ENCODE results near the gene CADM2. TPM values are rescaled to one million over a fixed set of nuclear protein-coding genes. Genes with fewer than 3 reads are reported as not detected.

CADM2 gene
- total RNA-seq, 1 experiment from 2014 or later = not detected

DNA sequence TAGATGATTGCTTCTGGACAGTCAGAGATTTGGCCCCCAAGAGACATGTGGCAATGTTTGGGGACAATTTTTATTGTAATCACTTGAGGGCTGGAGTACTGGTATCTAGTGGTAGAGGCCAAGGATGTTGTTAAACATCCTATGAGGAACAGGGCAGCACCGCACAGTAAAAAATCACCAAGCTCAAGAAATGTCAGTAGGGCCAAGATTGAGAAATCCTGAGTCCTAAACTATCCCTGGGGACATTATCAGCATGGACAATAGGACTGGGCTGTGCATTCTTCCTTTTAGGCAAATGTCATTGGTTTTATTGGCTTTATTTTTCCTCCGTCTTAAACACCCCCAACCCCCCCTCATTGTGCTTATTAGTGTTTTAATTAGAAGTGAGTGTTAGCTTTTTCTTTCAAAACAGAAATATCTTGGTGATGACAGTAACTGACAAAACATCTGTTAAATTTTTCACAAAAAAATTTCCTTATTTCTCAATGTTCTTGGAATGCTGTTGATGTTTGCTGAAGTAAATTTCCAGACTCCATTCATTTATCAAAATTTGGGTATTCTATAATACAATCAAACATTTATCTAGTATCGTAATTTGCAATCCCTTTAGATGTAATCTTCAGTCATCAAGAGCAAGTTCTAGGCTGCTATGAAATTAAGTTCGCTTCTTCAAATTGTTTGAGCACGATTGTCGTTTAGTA lies 1087.8 kb downstream of the CADM2 start:
- Histone ChIP-seq H3K27ac (ENCODE audit: low read length) (no peak overlapping the region), H3K36me3 (ENCODE audit: insufficient read depth, low read length) (no peaks in the 10 kb centered on the region), H2AFZ (ENCODE audit: low read length) (no peak overlapping the region), H3K4me1 (ENCODE audit: low read length) (no peaks in the 10 kb centered on the region), H3K9me2 (replicated peaks; ENCODE audit: insufficient read depth, low read length) (no peaks in the 10 kb centered on the region), H3K9me3 (ENCODE audit: low read length) (peaks cover 13% of the 10 kb centered on the region), H3K27me3 (ENCODE audit: low read length) (no peaks in the 10 kb centered on the region), H4K20me1 (ENCODE audit: insufficient read depth, low read depth, low read length) (no peaks in the 10 kb centered on the region), H3K4me3 (ENCODE audit: low read length) (no peak overlapping the region), H3K4me2 (ENCODE audit: low read depth, low read length, poor library complexity, severe bottlenecking) (no peak overlapping the region), H3K79me2 (ENCODE audit: low read length) (no peaks in the 10 kb centered on the region), H3K9ac (ENCODE audit: low read length) (no peak overlapping the region)
- no peak for DNase-seq

DNA sequence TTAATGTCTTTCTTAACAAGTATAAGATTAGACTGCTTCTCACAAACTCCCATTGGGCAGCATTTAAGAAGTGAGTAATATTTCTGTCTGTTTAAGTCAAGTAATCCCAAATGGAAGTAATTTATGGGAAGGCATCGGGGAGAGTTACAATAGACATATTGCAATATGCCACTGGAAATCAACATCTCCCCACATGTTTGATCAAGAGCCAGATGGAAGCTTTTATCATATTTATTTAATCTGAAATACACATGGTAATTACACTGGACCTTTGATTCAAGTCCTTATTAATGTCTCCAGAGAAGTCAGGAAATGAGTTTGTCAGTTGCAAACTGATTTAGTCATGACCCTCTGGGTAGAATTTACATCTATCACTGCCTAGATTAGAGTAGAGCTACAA lies 1088.4 kb downstream of the CADM2 start:
- Histone ChIP-seq H3K9me2 (replicated peaks; ENCODE audit: insufficient read depth, low read length) (no peaks in the 10 kb centered on the region), H3K9me3 (ENCODE audit: low read length) (peaks cover 13% of the 10 kb centered on the region), H3K4me3 (ENCODE audit: low read length) (no peak overlapping the region), H3K27ac (ENCODE audit: low read length) (no peak overlapping the region), H3K36me3 (ENCODE audit: insufficient read depth, low read length) (no peaks in the 10 kb centered on the region), H3K4me2 (ENCODE audit: low read depth, low read length, poor library complexity, severe bottlenecking) (no peak overlapping the region), H4K20me1 (ENCODE audit: insufficient read depth, low read depth, low read length) (no peaks in the 10 kb centered on the region), H2AFZ (ENCODE audit: low read length) (no peak overlapping the region), H3K4me1 (ENCODE audit: low read length) (no peaks in the 10 kb centered on the region), H3K79me2 (ENCODE audit: low read length) (no peaks in the 10 kb centered on the region), H3K9ac (ENCODE audit: low read length) (no peak overlapping the region), H3K27me3 (ENCODE audit: low read length) (no peaks in the 10 kb centered on the region)
- DNase-seq = no peak

DNA sequence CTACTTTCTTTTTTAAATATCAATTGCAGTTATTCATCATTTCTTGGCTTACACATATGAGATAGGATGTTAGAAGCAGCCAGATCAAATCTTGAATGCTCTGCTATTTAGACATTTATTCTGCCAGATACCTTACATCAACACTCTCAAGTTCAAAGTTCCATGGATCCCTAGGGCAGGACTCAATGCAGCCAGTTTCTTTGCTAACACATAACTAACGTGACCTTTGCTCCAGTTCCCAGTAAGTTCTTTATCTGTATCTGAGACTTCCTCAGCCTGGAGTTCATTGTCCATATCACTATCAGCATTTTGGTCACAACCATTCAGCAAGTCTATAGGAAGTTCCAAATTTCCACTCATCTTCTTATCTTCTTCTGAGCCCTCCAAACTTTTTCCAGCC lies 1092.3 kb downstream of the CADM2 start:
- Histone ChIP-seq H3K79me2 (ENCODE audit: low read length) (no peaks in the 10 kb centered on the region), H2AFZ (ENCODE audit: low read length) (no peak overlapping the region), H4K20me1 (ENCODE audit: insufficient read depth, low read depth, low read length) (no peaks in the 10 kb centered on the region), H3K4me2 (ENCODE audit: low read depth, low read length, poor library complexity, severe bottlenecking) (no peak overlapping the region), H3K9me2 (replicated peaks; ENCODE audit: insufficient read depth, low read length) (no peaks in the 10 kb centered on the region), H3K27me3 (ENCODE audit: low read length) (no peaks in the 10 kb centered on the region), H3K9ac (ENCODE audit: low read length) (no peak overlapping the region), H3K36me3 (ENCODE audit: insufficient read depth, low read length) (no peaks in the 10 kb centered on the region), H3K9me3 (ENCODE audit: low read length) (peaks cover 16% of the 10 kb centered on the region), H3K4me1 (ENCODE audit: low read length) (no peaks in the 10 kb centered on the region), H3K27ac (ENCODE audit: low read length) (no peak overlapping the region), H3K4me3 (ENCODE audit: low read length) (no peak overlapping the region)
- DNase-seq = no peak

DNA sequence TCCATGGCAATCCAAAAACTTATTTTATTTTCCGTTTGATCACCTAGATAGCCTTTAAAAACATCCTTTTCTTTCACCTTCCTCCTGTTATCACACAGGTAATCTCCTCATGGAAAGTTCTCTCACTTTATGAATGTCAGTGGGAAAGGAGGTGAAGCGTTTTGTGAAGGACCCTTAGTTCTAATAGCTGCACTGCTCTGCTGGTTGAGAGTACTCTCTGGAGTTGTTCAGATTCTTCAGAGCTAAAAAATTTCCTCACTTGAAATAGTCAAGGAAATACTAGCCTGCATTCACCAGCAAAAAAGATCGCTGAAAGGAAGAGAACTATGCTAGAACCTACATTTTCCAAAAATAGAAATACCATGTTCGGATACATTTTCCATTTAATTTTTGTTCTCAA lies 1097.2 kb downstream of the CADM2 start:
- Histone ChIP-seq H3K79me2 (ENCODE audit: low read length) (no peaks in the 10 kb centered on the region), H3K36me3 (ENCODE audit: insufficient read depth, low read length) (no peaks in the 10 kb centered on the region), H3K27ac (ENCODE audit: low read length) (no peak overlapping the region), H3K4me2 (ENCODE audit: low read depth, low read length, poor library complexity, severe bottlenecking) (no peak overlapping the region), H4K20me1 (ENCODE audit: insufficient read depth, low read depth, low read length) (no peaks in the 10 kb centered on the region), H3K9me2 (replicated peaks; ENCODE audit: insufficient read depth, low read length) (no peaks in the 10 kb centered on the region), H3K4me3 (ENCODE audit: low read length) (no peak overlapping the region), H3K9ac (ENCODE audit: low read length) (no peak overlapping the region), H2AFZ (ENCODE audit: low read length) (no peak overlapping the region), H3K4me1 (ENCODE audit: low read length) (no peaks in the 10 kb centered on the region), H3K9me3 (ENCODE audit: low read length) (peaks cover 22% of the 10 kb centered on the region), H3K27me3 (ENCODE audit: low read length) (no peaks in the 10 kb centered on the region)
- no peak for DNase-seq

DNA sequence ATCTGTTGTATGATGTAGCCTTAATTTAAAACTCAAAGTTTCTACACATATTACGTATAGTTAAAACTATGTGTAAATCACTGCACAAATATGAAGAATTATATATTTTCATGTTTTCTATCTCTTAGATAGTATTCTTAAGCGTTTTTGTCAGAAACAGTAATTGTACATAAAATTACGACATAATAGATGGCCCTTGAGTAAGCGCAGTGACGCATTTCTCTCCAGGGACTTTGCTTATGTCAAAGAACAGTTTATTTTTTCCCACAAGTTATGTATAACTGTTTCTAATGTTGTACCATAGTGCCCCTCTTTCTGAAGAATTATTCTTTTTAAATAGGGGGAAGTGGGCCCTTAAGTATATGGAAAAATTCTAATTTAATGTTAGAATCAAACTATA lies 1098.2 kb downstream of the CADM2 start:
- Histone ChIP-seq H3K9ac (ENCODE audit: low read length) (no peak overlapping the region), H2AFZ (ENCODE audit: low read length) (no peak overlapping the region), H3K9me3 (ENCODE audit: low read length) (peaks cover 22% of the 10 kb centered on the region), H3K4me1 (ENCODE audit: low read length) (no peaks in the 10 kb centered on the region), H3K4me2 (ENCODE audit: low read depth, low read length, poor library complexity, severe bottlenecking) (no peak overlapping the region), H3K36me3 (ENCODE audit: insufficient read depth, low read length) (no peaks in the 10 kb centered on the region), H4K20me1 (ENCODE audit: insufficient read depth, low read depth, low read length) (no peaks in the 10 kb centered on the region), H3K79me2 (ENCODE audit: low read length) (no peaks in the 10 kb centered on the region), H3K27ac (ENCODE audit: low read length) (no peak overlapping the region), H3K4me3 (ENCODE audit: low read length) (no peak overlapping the region), H3K9me2 (replicated peaks; ENCODE audit: insufficient read depth, low read length) (no peaks in the 10 kb centered on the region), H3K27me3 (ENCODE audit: low read length) (no peaks in the 10 kb centered on the region)
- no peak for DNase-seq

DNA sequence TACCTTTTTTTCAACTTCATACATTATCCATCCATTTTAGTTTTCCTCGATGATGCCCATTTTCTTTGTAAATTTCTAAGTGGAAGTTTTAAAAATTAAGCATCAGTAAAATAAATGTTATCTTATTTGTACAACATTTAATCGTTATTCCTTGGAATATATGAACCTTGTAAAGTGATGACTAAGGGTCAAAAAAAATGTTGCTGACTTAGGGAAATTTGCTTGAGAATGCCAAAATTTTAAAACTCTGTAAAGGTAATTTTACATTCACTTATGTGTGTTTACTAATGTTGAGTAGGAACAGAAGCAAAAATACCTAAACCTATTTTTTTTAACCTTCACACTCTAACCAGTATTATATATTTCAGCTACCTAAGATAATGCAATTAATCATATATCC lies 1115.0 kb downstream of the CADM2 start:
- Histone ChIP-seq H3K9me3 (ENCODE audit: low read length) (peaks cover 23% of the 10 kb centered on the region; the same call in 1 of the 2 replicates), H3K79me2 (ENCODE audit: low read length) (no peaks in the 10 kb centered on the region), H3K9ac (ENCODE audit: low read length) (no peak overlapping the region), H3K4me3 (ENCODE audit: low read length) (no peak overlapping the region), H3K27ac (ENCODE audit: low read length) (no peak overlapping the region), H3K27me3 (ENCODE audit: low read length) (no peaks in the 10 kb centered on the region), H3K4me1 (ENCODE audit: low read length) (no peaks in the 10 kb centered on the region), H3K36me3 (ENCODE audit: insufficient read depth, low read length) (no peaks in the 10 kb centered on the region), H2AFZ (ENCODE audit: low read length) (no peak overlapping the region), H3K9me2 (replicated peaks; ENCODE audit: insufficient read depth, low read length) (no peaks in the 10 kb centered on the region), H4K20me1 (ENCODE audit: insufficient read depth, low read depth, low read length) (no peaks in the 10 kb centered on the region), H3K4me2 (ENCODE audit: low read depth, low read length, poor library complexity, severe bottlenecking) (no peak overlapping the region)
- DNase-seq = no peak

DNA sequence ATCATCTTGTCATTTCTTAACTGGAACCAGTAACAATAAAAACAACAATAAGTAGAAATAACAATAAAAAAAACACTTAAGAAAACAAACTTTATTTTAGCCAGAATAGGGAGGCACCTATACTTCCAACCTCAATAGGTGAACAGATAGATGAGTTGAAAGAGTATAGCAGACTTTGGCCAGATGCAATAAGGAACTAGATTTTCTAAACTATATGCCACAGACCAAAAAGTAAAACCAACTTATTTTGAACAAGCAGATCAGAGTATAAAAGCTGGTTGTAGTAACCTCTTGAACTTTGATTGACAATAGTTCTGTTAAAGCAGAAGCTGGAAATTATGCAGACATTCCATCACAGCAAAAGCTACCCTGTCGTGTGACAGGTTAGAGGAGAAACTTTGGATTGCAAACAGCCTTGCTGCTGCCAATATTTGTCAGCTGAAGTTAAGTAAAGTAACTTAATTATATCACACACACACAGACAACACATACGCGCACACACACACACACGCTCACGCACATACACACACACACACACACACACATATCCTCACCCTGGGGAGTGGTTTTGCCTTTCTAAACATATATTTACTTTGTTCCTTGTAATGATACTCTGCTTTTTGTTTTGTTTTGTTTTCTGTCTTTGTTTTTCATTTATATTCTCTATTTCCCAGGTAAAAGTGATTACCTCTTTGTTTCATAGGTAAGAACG lies 1128.5 kb downstream of the CADM2 start:
- no peak for DNase-seq
- Histone ChIP-seq H3K4me2 (ENCODE audit: low read depth, low read length, poor library complexity, severe bottlenecking) (no peak overlapping the region), H3K27me3 (ENCODE audit: low read length) (no peaks in the 10 kb centered on the region), H3K9me2 (replicated peaks; ENCODE audit: insufficient read depth, low read length) (no peaks in the 10 kb centered on the region), H3K9me3 (ENCODE audit: low read length) (peaks cover 17% of the 10 kb centered on the region), H3K4me3 (ENCODE audit: low read length) (no peak overlapping the region), H3K36me3 (ENCODE audit: insufficient read depth, low read length) (no peaks in the 10 kb centered on the region), H3K4me1 (ENCODE audit: low read length) (no peaks in the 10 kb centered on the region), H3K9ac (ENCODE audit: low read length) (no peak overlapping the region), H4K20me1 (ENCODE audit: insufficient read depth, low read depth, low read length) (no peaks in the 10 kb centered on the region), H2AFZ (ENCODE audit: low read length) (no peak overlapping the region), H3K79me2 (ENCODE audit: low read length) (no peaks in the 10 kb centered on the region), H3K27ac (ENCODE audit: low read length) (no peak overlapping the region)

DNA sequence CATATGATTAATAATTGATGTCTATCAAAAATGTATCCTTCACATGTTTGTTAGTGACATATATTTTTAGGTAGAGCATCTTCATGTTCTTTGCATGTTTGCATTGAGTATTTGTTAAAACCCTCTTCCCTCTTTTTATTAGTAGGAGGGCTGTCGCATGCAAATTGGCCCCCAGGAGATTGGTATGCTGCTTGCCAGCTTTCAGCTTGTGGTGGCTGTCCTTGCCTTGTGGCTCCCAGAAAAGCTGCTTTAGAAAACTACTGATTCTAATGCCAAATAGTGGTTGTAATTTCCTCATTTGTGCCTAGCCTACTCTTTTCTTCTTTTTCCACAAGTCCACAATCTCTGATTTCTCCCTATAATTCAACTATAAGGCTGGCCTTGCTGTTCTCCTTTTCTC lies 1145.4 kb downstream of the CADM2 start:
- DNase-seq = no peak
- Histone ChIP-seq H2AFZ (ENCODE audit: low read length) (no peak overlapping the region), H3K4me3 (ENCODE audit: low read length) (no peak overlapping the region), H3K79me2 (ENCODE audit: low read length) (no peaks in the 10 kb centered on the region), H3K36me3 (ENCODE audit: insufficient read depth, low read length) (no peaks in the 10 kb centered on the region), H3K9me2 (replicated peaks; ENCODE audit: insufficient read depth, low read length) (no peaks in the 10 kb centered on the region), H3K4me1 (ENCODE audit: low read length) (no peaks in the 10 kb centered on the region), H4K20me1 (ENCODE audit: insufficient read depth, low read depth, low read length) (no peaks in the 10 kb centered on the region), H3K27me3 (ENCODE audit: low read length) (no peaks in the 10 kb centered on the region), H3K4me2 (ENCODE audit: low read depth, low read length, poor library complexity, severe bottlenecking) (no peak overlapping the region), H3K9me3 (ENCODE audit: low read length) (peaks cover 26% of the 10 kb centered on the region), H3K9ac (ENCODE audit: low read length) (no peak overlapping the region), H3K27ac (ENCODE audit: low read length) (no peak overlapping the region)

Data from Karpas-422 (cell line).